ENCODE data around the gene NKD1.
"Not testable (repeated sequence)": the region's sequence is repeated elsewhere in the genome, so short reads cannot be mapped to it uniquely, and the experiment has no call there.

NKD1 gene

GRCh38 chr16:50560903-50561863, 13.0 kb downstream of the NKD1 start:
- no peak for DNase-seq

GRCh38 chr16:50562657-50563056, 14.5 kb downstream of the NKD1 start:
- no peak for DNase-seq

GRCh38 chr16:50563989-50564388, 15.8 kb downstream of the NKD1 start:
- DNase-seq: no peak

GRCh38 chr16:50565428-50565827, 17.2 kb downstream of the NKD1 start:
- no peak for DNase-seq

- no peak for DNase-seq
Observed at GRCh38 chr16:50566014-50566962, 18.1 kb downstream of the NKD1 start.

GRCh38 chr16:50567651-50568050, 19.5 kb downstream of the NKD1 start:
- no peak for DNase-seq

GRCh38 chr16:50568187-50568815, 20.1 kb downstream of the NKD1 start:
- no peak for DNase-seq

GRCh38 chr16:50570354-50570753, 22.2 kb downstream of the NKD1 start:
- no peak for DNase-seq

GRCh38 chr16:50570808-50571598, 22.8 kb downstream of the NKD1 start:
- DNase-seq: no peak

- DNase-seq: no peak
Observed at GRCh38 chr16:50571786-50572185, 23.6 kb downstream of the NKD1 start.

GRCh38 chr16:50572700-50573099, 24.5 kb downstream of the NKD1 start:
- DNase-seq: no peak

GRCh38 chr16:50573279-50573678, 25.1 kb downstream of the NKD1 start:
- no peak for DNase-seq

GRCh38 chr16:50573947-50574744, 25.9 kb downstream of the NKD1 start:
- no peak for DNase-seq

- no peak for DNase-seq
Observed at GRCh38 chr16:50574745-50575136, 26.5 kb downstream of the NKD1 start.

- no peak for DNase-seq
Observed at GRCh38 chr16:50575743-50576142, 27.5 kb downstream of the NKD1 start.

GRCh38 chr16:50576403-50577113, 28.4 kb downstream of the NKD1 start:
- DNase-seq: no peak

- DNase-seq: no peak
Observed at GRCh38 chr16:50578137-50578536, 29.9 kb downstream of the NKD1 start.

- not testable (repeated sequence) for DNase-seq
Observed at GRCh38 chr16:50579373-50579772, 31.2 kb downstream of the NKD1 start.

GRCh38 chr16:50580180-50580798, 32.1 kb downstream of the NKD1 start:
- DNase-seq: no peak

- no peak for DNase-seq
Observed at GRCh38 chr16:50581845-50582244, 33.6 kb downstream of the NKD1 start.

Data from SW 1271 (cell line).